Adrenal gland (tissue), 12 donors: ENCODE results near the gene GALNT9. TPM values are rescaled to one million over a fixed set of nuclear protein-coding genes. Genes with fewer than 3 reads are reported as not detected.
A peak's percentile ranks its signal among the peaks of the same experiment; 100 is the strongest.
"Not testable (repeated sequence)": the region's sequence is repeated elsewhere in the genome, so short reads cannot be mapped to it uniquely, and the experiment has no call there.

ENCODE experiments used
- DNase-seq, 7 donors: peaks; one replicate each; pipeline ENCODE4 v3.0.0-alpha.2; 2019 to 2020
- H3K27ac ChIP-seq, 5 donors: fragments of 200-600 bp; sonication (generic) in 4 of 5; 1 replicate in 3 of 5; 2 replicates in 2 of 5; pipeline versions ENCODE4 v1.5.1 to v1.8.0; 2016 to 2020; ENCODE audit warnings: mild to moderate bottlenecking in 1 of 5
- H3K27me3 ChIP-seq: fragments of 200-600 bp; 2 replicates; pipeline ENCODE4 v1.8.0; 2021
- H3K36me3 ChIP-seq, 2 donors: fragments of 200-600 bp; replicated peaks in 1 of 2; 1 replicate in 1 of 2; 2 replicates in 1 of 2; pipeline versions ENCODE4 v1.5.1 to v1.8.0; 2018 to 2022
- H3K4me1 ChIP-seq, 2 donors: fragments of 200-600 bp; replicated peaks in 1 of 2; 1 replicate in 1 of 2; 2 replicates in 1 of 2; pipeline versions ENCODE4 v1.5.1 to v1.8.0; 2018 to 2021
- H3K4me3 ChIP-seq, 4 donors: fragments of 200-600 bp; sonication (generic) in 3 of 4; one replicate each; pipeline ENCODE4 v1.5.1; 2016 to 2018
- H3K9me3 ChIP-seq, 3 donors: fragments of 200-600 bp; sonication (generic) in 1 of 3; replicated peaks in 1 of 3; 1 replicate in 2 of 3; 2 replicates in 1 of 3; pipeline versions ENCODE4 v1.5.1 to v1.8.0; 2016 to 2021
- CTCF ChIP-seq, 6 experiments: fragments of 450-650 bp in 4 of 6; fragments of 200-600 bp in 2 of 6; sonication (generic) in 1 of 6; IDR thresholded peaks; 1 replicate in 5 of 6; 2 replicates in 1 of 6; pipeline versions ENCODE4 v1.5.1 to v1.8.0; 2016 to 2021; ENCODE audit warnings: antibody characterized with exemption in 6 of 6, mild to moderate bottlenecking in 2 of 6, moderate library complexity in 1 of 6
- POLR2A ChIP-seq, 2 donors: fragments of 450-650 bp; IDR thresholded peaks; one replicate each; pipeline ENCODE4 v1.6.1; 2017; ENCODE audit warnings: antibody characterized with exemption in 2 of 2, mild to moderate bottlenecking in 2 of 2, moderate library complexity in 1 of 2
- WGBS, 4 donors: extraction: QIAGEN DNeasy Blood & Tissue Kit in 2 of 4; methylation state at CpG; one replicate each; pipeline versions ENCODE4 v1.1.5 to v1.1.7; 2013 to 2017; 5-methylcytosine and 5-hydroxymethylcytosine counted together
- intact Hi-C, 2 donors: fragments of 100-400 bp; cut with DNase I; formaldehyde crosslinking; loops; one replicate each; pipeline versions ENCODE4 v1.14.1 to v1.15.0; 2022 to 2023
- polyA plus RNA-seq, 3 donors: library from polyadenylated mRNA; stranded (reverse); fragments of 200-250 nt in 2 of 3; fragments of 350-450 nt in 1 of 3; fragmentation: Illumina TruSeq in 1 of 3; extraction: RNeasy Lipid Tissue Mini Kit (QIAGEN cat#74804) in 1 of 3; gene quantifications; one replicate each; pipeline ENCODE4 v1.2.3, GENCODE V29; 2013 to 2014
- total RNA-seq, 9 donors: library from RNA; depleted of rRNA in 4 of 9; stranded (reverse); fragments of >200 nt in 4 of 9; fragments of 120-200 nt in 1 of 9; fragmentation: NEBNext Ultra II Directional in 1 of 9; extraction: Animal tissue kit (Norgen Biotek cat#: 25700) in 1 of 9; gene quantifications; one replicate each; pipeline versions ENCODE4 v1.1.0 to v1.2.4, GENCODE V29; 2013 to 2023
- donor health status: healthy with polysubstance abuse.
- donor health status: Bipolar disorder and iron deficiency.
- donor health status: DM: yes; HTN: yes; CAD: no.
- donor health status: DM: no; HTN: no; CAD: no.
- donor health status: DM: no; HTN: no; CAD: no.
- donor health status: DM: yes; HTN: yes; CAD: no.

GALNT9 gene
- total and polyA plus RNA-seq, 12 donors = 0.44 to 7.8 (median 1.2) TPM; not detected in 1

- H3K4me3 ChIP-seq = no peak overlapping the region
- H3K4me1 ChIP-seq = no peaks in the 10 kb centered on the region
- WGBS, 4 donors = 24 to 32% (median 25%) methylated on average over 19 to 24 of the region's 24 CpGs
- H3K27ac ChIP-seq = no peak overlapping the region
- no peaks in the 10 kb centered on the region for H3K9me3 ChIP-seq
- no peaks in the 10 kb centered on the region for H3K36me3 ChIP-seq
- H3K27me3 ChIP-seq = peaks cover 6% of the 10 kb centered on the region
- TF ChIP-seq CTCF (IDR thresholded peaks at IDR 0.05) (no peak), POLR2A (IDR thresholded peaks at IDR 0.05) (no peak)
- no peak for DNase-seq
- intact Hi-C loops = no loop called here
Observed at GRCh38 chr12:132222096-132222807, 107.1 kb downstream of the GALNT9 start.

GRCh38 chr12:132219761-132220160, 109.6 kb downstream of the GALNT9 start:
- not testable (repeated sequence) for H3K9me3 ChIP-seq, H3K4me1 ChIP-seq, DNase-seq, H3K36me3 ChIP-seq, H3K4me3 ChIP-seq, H3K27me3 ChIP-seq, H3K27ac ChIP-seq
- 64 to 71% (median 69%) methylated on average over 4 to 12 of the region's 12 CpGs for WGBS, 4 donors
- intact Hi-C loops = loop anchor here in 1 of 2 donors (10.0 kb wide), 1 partner anchor 65 kb away; no protein-coding TSS in a partner anchor

GRCh38 chr12:132219323-132219722, 110.1 kb downstream of the GALNT9 start:
- Histone ChIP-seq H3K27me3 (no peaks in the 10 kb centered on the region), H3K9me3 (no peaks in the 10 kb centered on the region), H3K4me3 (no peak overlapping the region), H3K4me1 (no peaks in the 10 kb centered on the region), H3K27ac (no peak overlapping the region), H3K36me3 (no peaks in the 10 kb centered on the region)
- DNase-seq = no peak
- WGBS, 4 donors = 61 to 82% (median 68%) methylated on average over 7 to 16 of the region's 16 CpGs
- intact Hi-C loops = loop anchor here in 1 of 2 donors (10.0 kb wide), 1 partner anchor 65 kb away; no protein-coding TSS in a partner anchor
- TF ChIP-seq POLR2A (IDR thresholded peaks at IDR 0.05) (no peak), CTCF (IDR thresholded peaks at IDR 0.05) (no peak)

GRCh38 chr12:132218915-132219314, 110.5 kb downstream of the GALNT9 start:
- H3K27ac ChIP-seq = peak overlapping the region in 1 of 5 donors; percentile 34
- H3K4me3 ChIP-seq = no peak overlapping the region
- no peaks in the 10 kb centered on the region for H3K27me3 ChIP-seq
- no peaks in the 10 kb centered on the region for H3K36me3 ChIP-seq
- intact Hi-C loops = loop anchor here in 1 of 2 donors (10.0 kb wide), 1 partner anchor 64 kb away; no protein-coding TSS in a partner anchor
- peak in 3 of 7 donors; percentile 33 to 63 (median 38) for DNase-seq
- 28 to 58% (median 38%) methylated on average over 12 to 13 of the region's 13 CpGs for whole genome bisulfite sequencing, 4 donors
- no peaks in the 10 kb centered on the region for H3K4me1 ChIP-seq
- TF ChIP-seq CTCF (IDR thresholded peaks at IDR 0.05) (peak in 5 of 6 experiments; percentile 23 to 45 (median 32)), POLR2A (IDR thresholded peaks at IDR 0.05) (no peak)
- no peaks in the 10 kb centered on the region for H3K9me3 ChIP-seq

- Histone ChIP-seq H3K36me3 (no peaks in the 10 kb centered on the region), H3K4me3 (no peak overlapping the region), H3K9me3 (no peaks in the 10 kb centered on the region), H3K4me1 (no peaks in the 10 kb centered on the region), H3K27ac (peak overlapping the region in 1 of 5 donors; percentile 34), H3K27me3 (no peaks in the 10 kb centered on the region)
- intact Hi-C loops = loop anchor here in 1 of 2 donors (10.0 kb wide), 1 partner anchor 64 kb away; no protein-coding TSS in a partner anchor
- 48 to 67% (median 57%) methylated on average over 11 to 14 of the region's 14 CpGs for WGBS, 4 donors
- TF ChIP-seq POLR2A (IDR thresholded peaks at IDR 0.05) = no peak
- TF ChIP-seq CTCF (IDR thresholded peaks at IDR 0.05) = no peak
- DNase-seq = no peak
Observed at GRCh38 chr12:132218527-132218875, 110.9 kb downstream of the GALNT9 start.
